ENCODE data around the gene ARHGAP6. TPM values are rescaled to one million over a fixed set of nuclear protein-coding genes. Genes with fewer than 3 reads are reported as not detected.

Gene ARHGAP6
- total RNA-seq, 1 experiment from 2014 or later, result 0.07 TPM

GRCh38 chrX:11672213-11672612 lies 6.5 kb upstream of the ARHGAP6 start:
- H4K8ac ChIP-seq (replicated peaks; ENCODE audit: insufficient read length, low read depth, low read length), result no peak overlapping the region
- no peaks in the 10 kb centered on the region for H3K9me3 ChIP-seq (ENCODE audit: control insufficient read depth, low read depth, low read length)
- no peak overlapping the region for H2BK12ac ChIP-seq (ENCODE audit: insufficient read length, low read depth, low read length)
- Mint-ChIP-seq H3K36me3 (ENCODE audit: insufficient read depth in 1 of 3, low read depth in 3 of 3) (peaks cover 0 to 4% (median 0%) of the 10 kb centered on the region in 3 experiments; a peak in 1 of 7 replicates), H3K27me3 (ENCODE audit: low read depth) (peaks cover 84% of the 10 kb centered on the region), H3K9me3 (peaks cover 61 to 67% of the 10 kb centered on the region in 2 experiments), H3K4me3 (no peak overlapping the region), H3K4me1 (0 out of 4 replicates have a peak, but pooled peaks cover 0 to under 1% of the 10 kb centered on the region in 2 experiments), H3K27ac (no peak overlapping the region)
- no peaks in the 10 kb centered on the region for H3K4me1 ChIP-seq (ENCODE audit: insufficient read depth, low read length)
- H3K56ac ChIP-seq (ENCODE audit: insufficient read length, low read depth, low read length), result no peak overlapping the region
- no peak overlapping the region for H4K91ac ChIP-seq (ENCODE audit: insufficient read length, low read depth, low read length)
- peaks cover 4% of the 10 kb centered on the region; the same call in 1 of the 2 replicates for H3K27me3 ChIP-seq (ENCODE audit: insufficient read depth, low read length)
- no peak overlapping the region for H3K18ac ChIP-seq (ENCODE audit: insufficient read length, low read depth, low read length)
- no peak overlapping the region for H2BK120ac ChIP-seq (ENCODE audit: low read depth, low read length, poor library complexity, severe bottlenecking)
- no peak overlapping the region for H2AK5ac ChIP-seq (ENCODE audit: insufficient read length, low read length)
- no peak overlapping the region for H3K27ac ChIP-seq (ENCODE audit: insufficient read length, low read depth, low read length)
- H3K14ac ChIP-seq (ENCODE audit: insufficient read depth, low read length), result no peak overlapping the region
- no peak overlapping the region for H2BK20ac ChIP-seq (ENCODE audit: low read depth, low read length, poor library complexity, severe bottlenecking)
- no peaks in the 10 kb centered on the region for H3K23me2 ChIP-seq (ENCODE audit: insufficient read length, low read depth, low read length, poor library complexity, severe bottlenecking)
- no peaks in the 10 kb centered on the region for H3K79me1 ChIP-seq (ENCODE audit: insufficient read depth, low read depth, low read length, poor library complexity, severe bottlenecking)
- H2AFZ ChIP-seq (ENCODE audit: low read length), result no peak overlapping the region
- TF ChIP-seq CTCF (conservative IDR thresholded peaks at IDR 0.05), result no peak
- no peaks in the 10 kb centered on the region for H3K79me2 ChIP-seq (ENCODE audit: insufficient read depth, low read length)
- no peak overlapping the region for H2BK15ac ChIP-seq (ENCODE audit: low read depth, low read length)
- no peak overlapping the region for H4K5ac ChIP-seq (ENCODE audit: insufficient read length, low read depth, low read length)
- DNase-seq, result no peak
- H3T11ph ChIP-seq (ENCODE audit: low read length), result no peak overlapping the region
- H3K4me2 ChIP-seq (ENCODE audit: insufficient read depth, insufficient read length, low read length), result no peak overlapping the region
- H3K9ac ChIP-seq (ENCODE audit: extremely low read depth, insufficient read length, low read length), result no peak overlapping the region
- no peak overlapping the region for H3K4ac ChIP-seq (ENCODE audit: low read depth, low read length)
- H4K20me1 ChIP-seq (ENCODE audit: control insufficient read depth, insufficient read depth, insufficient read length), result no peaks in the 10 kb centered on the region
- WGBS (ENCODE audit: extremely low coverage, insufficient read length, low lambda C conversion rate), result no CpG with 5 or more reads among the region's 4 CpGs
- no peak overlapping the region for H3K23ac ChIP-seq (ENCODE audit: insufficient read length, low read depth, low read length)
- no peak overlapping the region for H2BK5ac ChIP-seq (ENCODE audit: insufficient read length, low read length)

Data from H9 (cell line).